HepG2 (cell line): Measurements from ENCODE around the gene RIPOR3. TPM values are rescaled to one million over a fixed set of nuclear protein-coding genes. Genes with fewer than 3 reads are reported as not detected.

ENCODE experiments used
- ATAC-seq: fragments of 200-7000 bp; cut with Tn5 transposase; 3 replicates; pipeline ENCODE4 v1.9.1; 2020; ENCODE audit warnings: mild to moderate bottlenecking, moderate library complexity
- BruUV-seq: library from RNA; stranded (reverse); fragments of 400-500 nt; replicated peaks from 2 replicates; lab custom pipeline; 2021; lab: Mats Ljungman, UMichigan
- CTCF ChIA-PET: fragments of 300-600 bp; formaldehyde crosslinking; extraction: SDS; loops from one replicate; lab custom pipeline; 2021; ENCODE audit warnings: low total read pairs, inconsistent platforms, low intra/inter-chr PET ratio; lab: Yijun Ruan, JAX
- POLR2A ChIA-PET: fragments of 350-600 bp; sonication (Branson Sonifier 250); formaldehyde crosslinking; loops from one replicate; lab custom pipeline; 2020; ENCODE audit warnings: antibody characterized with exemption, inconsistent platforms; lab: Yijun Ruan, JAX
- DNase-seq: peaks from one replicate; pipeline ENCODE4 v3.0.0-alpha.2; 2015; ENCODE audit warnings: low spot score
- FAIRE-seq: peaks from 3 replicates; lab custom pipeline; 2011; peaks lifted over from hg19 to GRCh38; lab: Jason Lieb, UNC
- H2AFZ ChIP-seq: one replicate; pipeline ENCODE4 v1.6.1; 2011; ENCODE audit warnings: low read length, inconsistent platforms
- H3K27ac ChIP-seq: fragments of 300-600 bp; 3 replicates; pipeline ENCODE4 v1.8.0; 2011; ENCODE audit warnings: mixed run types, mild to moderate bottlenecking, mixed read lengths, low read length, inconsistent platforms; ENCODE audit not compliant: insufficient read depth; ENCODE audit errors: extremely low read length
- H3K27me3 ChIP-seq, 2 experiments: fragments of 200-600 bp in 1 of 2; 2 replicates in 1 of 2; 3 replicates in 1 of 2; pipeline versions ENCODE4 v1.6.0 to v1.8.0; 2011; ENCODE audit warnings: low read length in 2 of 2, mild to moderate bottlenecking in 2 of 2, moderate library complexity in 2 of 2, inconsistent platforms in 1 of 2; ENCODE audit not compliant: insufficient read depth in 2 of 2, control insufficient read depth in 1 of 2
- H3K36me3 ChIP-seq, 2 experiments: fragments of 200-600 bp in 1 of 2; replicated peaks in 1 of 2; 2 replicates in 1 of 2; 3 replicates in 1 of 2; pipeline versions ENCODE4 v1.5.1 to v1.8.0; 2011; ENCODE audit warnings: low read length in 2 of 2, inconsistent platforms in 1 of 2; ENCODE audit not compliant: insufficient read depth in 2 of 2, control insufficient read depth in 1 of 2
- H3K4me1 ChIP-seq: 2 replicates; pipeline ENCODE4 v1.5.1; 2012; ENCODE audit warnings: low read length, inconsistent platforms; ENCODE audit not compliant: insufficient read depth
- H3K4me2 ChIP-seq: 2 replicates; pipeline ENCODE4 v1.6.0; 2011; ENCODE audit warnings: low read depth, low read length, inconsistent platforms
- H3K4me3 ChIP-seq, 3 experiments: fragments of 200-600 bp in 1 of 3; sonication (generic), shearing (Covaris generic) in 1 of 3; replicated peaks in 1 of 3; 2 replicates each; pipeline ENCODE4 v1.5.1; 2011 to 2016; ENCODE audit warnings: low read length in 3 of 3, inconsistent platforms in 2 of 3, low read depth in 2 of 3, mild to moderate bottlenecking in 2 of 3, control low read depth in 1 of 3, mixed read lengths in 1 of 3; ENCODE audit not compliant: insufficient read depth in 1 of 3
- H3K79me2 ChIP-seq: one replicate; pipeline ENCODE4 v1.6.1; 2011; ENCODE audit warnings: low read length, inconsistent platforms; ENCODE audit not compliant: insufficient read depth
- H3K9ac ChIP-seq: 2 replicates; pipeline ENCODE4 v1.6.0; 2011; ENCODE audit warnings: mild to moderate bottlenecking, low read depth, low read length, inconsistent platforms; ENCODE audit not compliant: insufficient read depth
- H3K9me3 ChIP-seq: 2 replicates; pipeline ENCODE4 v1.5.1; 2012; ENCODE audit warnings: mild to moderate bottlenecking, low read length
- H4K20me1 ChIP-seq: 2 replicates; pipeline ENCODE4 v1.6.0; 2011; ENCODE audit warnings: inconsistent platforms, mild to moderate bottlenecking, low read length, moderate library complexity; ENCODE audit not compliant: insufficient read depth
- DMAP1 ChIP-seq: IDR thresholded peaks from 2 replicates; pipeline ENCODE4 v1.6.1; 2016
- FOXO1 ChIP-seq: sonication (generic); formaldehyde crosslinking; IDR thresholded peaks from 2 replicates; pipeline ENCODE4 v1.4.0; 2020; ENCODE audit warnings: missing genetic modification reagents
- HMGXB4 ChIP-seq, 2 experiments: sonication (generic) in 1 of 2; formaldehyde crosslinking in 1 of 2; IDR thresholded peaks; 2 replicates each; pipeline versions ENCODE4 v1.4.0 to v1.6.1; 2018 to 2020; ENCODE audit warnings: missing genetic modification reagents in 2 of 2, borderline replicate concordance in 1 of 2, low read depth in 1 of 2, mild to moderate bottlenecking in 1 of 2, missing biosample characterization in 1 of 2
- HNRNPK ChIP-seq: fragments of 200-400 bp; formaldehyde crosslinking; IDR thresholded peaks from 2 replicates; pipeline ENCODE4 v1.6.1; 2018; ENCODE audit warnings: low read length, low read depth, moderate library complexity, mild to moderate bottlenecking; ENCODE audit not compliant: poor library complexity, severe bottlenecking
- PHF5A ChIP-seq: IDR thresholded peaks from one replicate; pipeline ENCODE4 v1.6.1; 2018; ENCODE audit warnings: low read depth, missing genetic modification reagents; ENCODE audit not compliant: unreplicated experiment
- RARA ChIP-seq: IDR thresholded peaks from 2 replicates; pipeline ENCODE4 v1.6.1; 2016; ENCODE audit warnings: missing genetic modification reagents, missing compliant biosample characterization
- SNAI1 ChIP-seq: sonication (generic); formaldehyde crosslinking; IDR thresholded peaks from 2 replicates; pipeline ENCODE4 v1.5.0; 2020; ENCODE audit warnings: mild to moderate bottlenecking, missing genetic modification reagents, borderline replicate concordance
- THAP11 ChIP-seq: IDR thresholded peaks from 2 replicates; pipeline ENCODE4 v1.6.1; 2016; ENCODE audit warnings: missing biosample characterization, missing genetic modification reagents
- ZBTB2 ChIP-seq: sonication (generic); formaldehyde crosslinking; IDR thresholded peaks from 2 replicates; pipeline ENCODE4 v1.8.0; 2022; ENCODE audit warnings: low read depth, missing genetic modification reagents
- ZBTB43 ChIP-seq: sonication (generic); formaldehyde crosslinking; conservative IDR thresholded peaks from 2 replicates; pipeline ENCODE4 v1.4.0; 2020; ENCODE audit warnings: missing genetic modification reagents
- ZBTB49 ChIP-seq: sonication (generic); formaldehyde crosslinking; IDR thresholded peaks from 2 replicates; pipeline ENCODE4 v1.4.0; 2020; ENCODE audit warnings: missing genetic modification reagents, borderline replicate concordance
- ZNF549 ChIP-seq: sonication (generic); formaldehyde crosslinking; IDR thresholded peaks from 2 replicates; pipeline ENCODE4 v1.5.0; 2020; ENCODE audit warnings: missing genetic modification reagents
- ZNF615 ChIP-seq: sonication (generic); formaldehyde crosslinking; IDR thresholded peaks from 2 replicates; pipeline ENCODE4 v1.5.0; 2020; ENCODE audit warnings: mild to moderate bottlenecking, missing genetic modification reagents, borderline replicate concordance
- ZNF766 ChIP-seq: sonication (generic); formaldehyde crosslinking; IDR thresholded peaks from 2 replicates; pipeline ENCODE4 v1.5.0; 2020; ENCODE audit warnings: missing genetic modification reagents, borderline replicate concordance
- WGBS: methylation state at CpG from one replicate; pipeline ENCODE4 v1.1.6; 2017; ENCODE audit warnings: low lambda C conversion rate; 5-methylcytosine and 5-hydroxymethylcytosine counted together
- in situ Hi-C: cut with HindIII; loops from 2 replicates; pipeline ENCODE4 v1.10.0; 2017; ENCODE audit warnings: low pct_unique_long_range_greater_than_20kb; ENCODE audit not compliant: extremely low pct_ligation_motif_present
- intact Hi-C: fragments of 100-400 bp; cut with micrococcal nuclease; formaldehyde crosslinking; loops from one replicate; pipeline ENCODE4 v1.10.0; 2022; ENCODE audit not compliant: unreplicated experiment
- polyA plus RNA-seq, 8 experiments: library from polyadenylated mRNA; depleted of rRNA in 3 of 8; stranded (reverse) in 7 of 8; unstranded in 1 of 8; fragments of >200 nt; fragmentation: Illumina TruSeq in 4 of 8; extraction: Trizol in 4 of 8; gene quantifications; 2 replicates each; pipeline versions ENCODE4 v1.2.1 to v1.2.3, GENCODE V29; 2011 to 2016; ENCODE audit warnings: low read depth in 4 of 8, missing spikeins in 1 of 8, mixed read lengths in 1 of 8; ENCODE audit not compliant: insufficient read depth in 1 of 8
- total RNA-seq, 5 experiments: library from RNA; depleted of rRNA; stranded (reverse); fragments of >200 nt; fragmentation: Illumina TruSeq; extraction: Trizol; gene quantifications; 2 replicates each; pipeline ENCODE4 v1.2.3, GENCODE V29; 2016; ENCODE audit warnings: low read depth in 1 of 5

Gene RIPOR3
- total and polyA plus RNA-seq, 2 of the 13 experiments (the other 11 are each of a cell fraction or from before 2014, with no cell fraction given): 0.18 TPM; not detected in 1

- Histone ChIP-seq H3K27me3 (no peaks in the 10 kb centered on the region; a peak in 1 of 5 replicates), H4K20me1 (peaks cover 6% of the 10 kb centered on the region; the same call in 1 of the 2 replicates), H3K36me3 (no peaks in the 10 kb centered on the region), H3K9me3 (no peaks in the 10 kb centered on the region), H3K27ac (peak overlapping the region; percentile 41), H3K4me1 (peaks cover 74% of the 10 kb centered on the region), H2AFZ (peak overlapping the region; percentile 67), H3K9ac (peak overlapping the region; percentile 74), H3K79me2 (peaks cover 21% of the 10 kb centered on the region), H3K4me3 (peak overlapping the region; percentile 18 to 87 (median 73); a peak in 4 of 6 replicates), H3K4me2 (peak overlapping the region; percentile 99)
- ATAC-seq (no peak), DNase-seq (peak; percentile 35), FAIRE-seq (peak; percentile 26)
- intact Hi-C loops: loop anchor here (5.0 kb wide), 1 partner anchor 81 kb away; no protein-coding TSS in a partner anchor
- POLR2A ChIA-PET: interaction anchor here (0.8 to 3.5 kb wide), 14 partner anchors 13 to 231 kb away, joined by 3 to 65 read pairs (median 4); no protein-coding TSS in a partner anchor
- in situ Hi-C loops: loop anchor here (25.0 kb wide), 1 partner anchor 91 kb away; no protein-coding TSS in a partner anchor
- TSS peak; percentile 34 for BruUV-seq
- WGBS: 15% methylated on average over 4 of the region's 4 CpGs
- CTCF ChIA-PET: no interaction called here
- no peak for TF ChIP-seq FOXO1 (CRISPR knock-in tag)
- TF ChIP-seq ZBTB43 (CRISPR knock-in tag): no peak
- no peak for TF ChIP-seq ZNF766
- peak; percentile 20 for TF ChIP-seq HNRNPK
- TF ChIP-seq HMGXB4 (CRISPR knock-in tag; IDR thresholded peaks at IDR 0.05; ENCODE audit: borderline replicate concordance in 1 of 2, low read depth in 1 of 2): 0 out of 4 replicates have a peak, but pooled peaks of 1 of the 2 experiments have one; percentile 21
- peak; percentile 17; the same call in 1 of the 2 replicates for TF ChIP-seq SNAI1
- peak; percentile 8 for TF ChIP-seq DMAP1 (CRISPR knock-in tag)
- no peak for TF ChIP-seq ZBTB2 (CRISPR knock-in tag)
- 0 out of 2 replicates have a peak, but pooled peaks have one; percentile 53 for TF ChIP-seq ZNF615 (CRISPR knock-in tag)
- TF ChIP-seq ZNF549: no peak
- 0 out of 2 replicates have a peak, but pooled peaks have one; percentile 7 for TF ChIP-seq RARA
- TF ChIP-seq PHF5A (CRISPR knock-in tag): no peak
- TF ChIP-seq THAP11 (CRISPR knock-in tag): peak; percentile 9; the same call in 1 of the 2 replicates
- no peak for TF ChIP-seq ZBTB49 (CRISPR knock-in tag)
These were observed 37.2 kb upstream of the RIPOR3 start for GRCh38 chr20:50728486-50728980.
